ENCODE data around the gene ITPR3.

ITPR3 gene

GRCh38 chr6:33744895-33745546 lies 123.9 kb downstream of the ITPR3 start:
- Histone ChIP-seq H3K36me3 (ENCODE audit: control insufficient read depth, insufficient read depth, low read length) (no peaks in the 10 kb centered on the region), H3K4me3 (replicated peaks; ENCODE audit: low read depth, low read length) (no peak overlapping the region), H3K27me3 (replicated peaks; ENCODE audit: control insufficient read depth, insufficient read depth, low read length) (no peaks in the 10 kb centered on the region; the same call in 1 of the 2 replicates)
- TF ChIP-seq, protein P1, sequence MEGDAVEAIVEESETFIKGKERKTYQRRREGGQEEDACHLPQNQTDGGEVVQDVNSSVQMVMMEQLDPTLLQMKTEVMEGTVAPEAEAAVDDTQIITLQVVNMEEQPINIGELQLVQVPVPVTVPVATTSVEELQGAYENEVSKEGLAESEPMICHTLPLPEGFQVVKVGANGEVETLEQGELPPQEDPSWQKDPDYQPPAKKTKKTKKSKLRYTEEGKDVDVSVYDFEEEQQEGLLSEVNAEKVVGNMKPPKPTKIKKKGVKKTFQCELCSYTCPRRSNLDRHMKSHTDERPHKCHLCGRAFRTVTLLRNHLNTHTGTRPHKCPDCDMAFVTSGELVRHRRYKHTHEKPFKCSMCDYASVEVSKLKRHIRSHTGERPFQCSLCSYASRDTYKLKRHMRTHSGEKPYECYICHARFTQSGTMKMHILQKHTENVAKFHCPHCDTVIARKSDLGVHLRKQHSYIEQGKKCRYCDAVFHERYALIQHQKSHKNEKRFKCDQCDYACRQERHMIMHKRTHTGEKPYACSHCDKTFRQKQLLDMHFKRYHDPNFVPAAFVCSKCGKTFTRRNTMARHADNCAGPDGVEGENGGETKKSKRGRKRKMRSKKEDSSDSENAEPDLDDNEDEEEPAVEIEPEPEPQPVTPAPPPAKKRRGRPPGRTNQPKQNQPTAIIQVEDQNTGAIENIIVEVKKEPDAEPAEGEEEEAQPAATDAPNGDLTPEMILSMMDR (IDR thresholded peaks at IDR 0.05; ENCODE audit: insufficient read depth, low read length, poor library complexity, severe bottlenecking): no peak
- no peak for DNase-seq (ENCODE audit: extremely low read depth, insufficient read length)

DNA sequence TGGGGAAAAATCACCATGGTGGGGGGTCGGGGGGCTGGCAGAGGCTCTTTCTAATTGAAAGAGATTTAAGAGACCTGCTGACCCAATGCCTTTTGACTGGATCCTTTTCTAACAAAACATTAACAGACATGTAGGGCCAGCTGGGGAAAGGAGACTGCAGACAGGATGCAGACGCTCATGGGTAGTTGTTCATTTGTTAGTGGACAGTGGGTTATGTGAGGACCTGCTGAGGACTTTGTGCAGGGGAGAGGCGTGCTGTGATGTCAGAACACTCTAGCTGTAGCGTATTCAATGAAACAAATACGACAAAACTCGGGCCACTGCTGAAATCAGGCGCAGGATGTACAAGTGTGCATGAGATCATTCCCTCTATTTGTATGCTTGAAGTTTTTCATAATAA lies 124.4 kb downstream of the ITPR3 start:
- TF ChIP-seq, protein P1 (IDR thresholded peaks at IDR 0.05; ENCODE audit: insufficient read depth, low read length, poor library complexity, severe bottlenecking): no peak

More for the DNA sequence above, 124.4 kb downstream of the ITPR3 start:
- DNase-seq (ENCODE audit: extremely low read depth, insufficient read length): no peak
- Histone ChIP-seq H3K27me3 (replicated peaks; ENCODE audit: control insufficient read depth, insufficient read depth, low read length) (no peaks in the 10 kb centered on the region; the same call in 1 of the 2 replicates), H3K4me3 (replicated peaks; ENCODE audit: low read depth, low read length) (no peak overlapping the region), H3K36me3 (ENCODE audit: control insufficient read depth, insufficient read depth, low read length) (no peaks in the 10 kb centered on the region)

All from GM06990 (cell line).